Measurements from ENCODE around the gene RTKN2.

DNA sequence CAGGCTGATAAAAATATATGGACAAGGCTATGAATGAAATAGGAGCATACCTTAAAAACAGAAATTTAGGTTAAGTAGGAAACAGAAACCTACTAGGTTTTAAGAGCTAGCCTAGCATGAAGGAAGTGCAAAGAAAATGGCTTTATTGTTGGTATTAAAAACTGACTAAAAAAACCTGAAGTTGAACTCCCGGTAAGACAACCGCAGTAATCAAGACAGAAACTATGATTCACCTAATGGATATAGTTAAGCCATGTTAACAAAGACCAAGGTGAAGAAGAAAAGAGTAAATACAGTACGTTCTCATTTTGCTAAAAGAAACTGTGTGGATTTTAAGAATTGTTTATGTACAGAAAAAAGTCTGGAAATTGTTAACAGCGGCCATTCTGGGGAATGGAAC, 2.5 kb downstream of the RTKN2 start:
- TF ChIP-seq GATA3 (IDR thresholded peaks at IDR 0.05; ENCODE audit: low read depth, low read length) = no peak
- no peak for TF ChIP-seq GATA2 (IDR thresholded peaks at IDR 0.05; ENCODE audit: low read depth, low read length)
